Bronchial epithelial cell (primary cell): ENCODE data around the gene OR4F6. TPM values are rescaled to one million over a fixed set of nuclear protein-coding genes. Genes with fewer than 3 reads are reported as not detected.

ENCODE experiments used
- DNase-seq: peaks from one replicate; pipeline ENCODE4 v3.0.0-alpha.2; 2010; ENCODE audit warnings: low read depth
- FAIRE-seq: peaks from 2 replicates; lab custom pipeline; 2011; peaks lifted over from hg19 to GRCh38; lab: Jason Lieb, UNC
- H3K27me3 ChIP-seq: 2 replicates; pipeline ENCODE4 v1.5.1; 2011; ENCODE audit warnings: low read length; ENCODE audit not compliant: control insufficient read depth, insufficient read depth
- H3K36me3 ChIP-seq: 2 replicates; pipeline ENCODE4 v1.5.1; 2011; ENCODE audit warnings: low read length; ENCODE audit not compliant: control insufficient read depth, insufficient read depth
- H3K4me3 ChIP-seq: 2 replicates; pipeline ENCODE4 v1.5.1; 2011; ENCODE audit warnings: mild to moderate bottlenecking, low read depth, low read length, control low read depth
- total RNA-seq: library from RNA; depleted of rRNA; stranded (reverse); fragments of >200 nt; gene quantifications from 2 replicates; pipeline ENCODE4 v1.2.1, GENCODE V29; 2014
- TF ChIP-seq, protein P1 (sequence below): IDR thresholded peaks from 2 replicates; pipeline ENCODE4 v1.5.1; 2011; ENCODE audit warnings: mild to moderate bottlenecking, moderate library complexity, low read length, control low read depth, inconsistent platforms; ENCODE audit not compliant: insufficient read depth, severe bottlenecking

The OR4F6 gene
- total RNA-seq, 1 donor from 2014 or later = not detected

DNA sequence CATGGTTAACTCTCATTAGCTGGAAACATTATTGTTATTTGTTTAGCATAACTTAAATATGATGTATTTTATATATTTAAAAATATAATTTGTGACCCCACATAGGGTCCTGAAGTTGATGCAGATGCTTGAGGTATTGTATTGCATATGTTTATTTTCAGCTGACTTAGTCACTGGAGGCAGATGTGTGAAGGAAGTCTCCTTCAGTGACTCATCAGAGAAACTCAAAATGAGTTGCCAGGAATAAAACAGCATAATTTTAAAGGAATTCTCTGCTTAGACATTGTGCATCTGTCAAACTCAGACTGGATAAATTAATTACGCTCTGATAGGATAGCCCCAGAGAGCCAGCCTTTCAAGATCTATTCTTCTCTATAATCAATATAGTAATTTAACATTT lies 7.9 kb upstream of the OR4F6 start:
- DNase-seq (peak; percentile 72), FAIRE-seq (no peak)
- peaks cover 1% of the 10 kb centered on the region for H3K27me3 ChIP-seq

DNA sequence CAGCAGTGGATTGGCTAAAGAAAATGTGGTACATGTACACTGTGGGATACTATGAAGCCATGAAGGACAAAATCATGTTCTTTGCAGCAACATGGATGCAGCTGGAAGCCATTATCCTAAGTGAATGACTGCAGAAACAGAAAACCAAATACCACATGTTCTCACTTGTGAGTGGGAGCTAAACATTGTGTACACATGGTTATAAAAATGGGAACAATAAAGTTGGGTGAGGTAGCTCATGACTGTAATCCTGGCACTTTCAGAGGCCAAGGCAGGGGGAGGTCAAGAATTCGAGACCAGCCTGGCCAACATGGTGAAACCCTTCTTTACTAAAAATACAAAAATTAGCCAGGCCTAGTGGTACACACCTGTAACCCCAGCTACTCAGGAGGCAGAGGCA lies 3.6 kb upstream of the OR4F6 start:
- TF ChIP-seq, protein P1, sequence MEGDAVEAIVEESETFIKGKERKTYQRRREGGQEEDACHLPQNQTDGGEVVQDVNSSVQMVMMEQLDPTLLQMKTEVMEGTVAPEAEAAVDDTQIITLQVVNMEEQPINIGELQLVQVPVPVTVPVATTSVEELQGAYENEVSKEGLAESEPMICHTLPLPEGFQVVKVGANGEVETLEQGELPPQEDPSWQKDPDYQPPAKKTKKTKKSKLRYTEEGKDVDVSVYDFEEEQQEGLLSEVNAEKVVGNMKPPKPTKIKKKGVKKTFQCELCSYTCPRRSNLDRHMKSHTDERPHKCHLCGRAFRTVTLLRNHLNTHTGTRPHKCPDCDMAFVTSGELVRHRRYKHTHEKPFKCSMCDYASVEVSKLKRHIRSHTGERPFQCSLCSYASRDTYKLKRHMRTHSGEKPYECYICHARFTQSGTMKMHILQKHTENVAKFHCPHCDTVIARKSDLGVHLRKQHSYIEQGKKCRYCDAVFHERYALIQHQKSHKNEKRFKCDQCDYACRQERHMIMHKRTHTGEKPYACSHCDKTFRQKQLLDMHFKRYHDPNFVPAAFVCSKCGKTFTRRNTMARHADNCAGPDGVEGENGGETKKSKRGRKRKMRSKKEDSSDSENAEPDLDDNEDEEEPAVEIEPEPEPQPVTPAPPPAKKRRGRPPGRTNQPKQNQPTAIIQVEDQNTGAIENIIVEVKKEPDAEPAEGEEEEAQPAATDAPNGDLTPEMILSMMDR = no peak
- no peak overlapping the region for H3K4me3 ChIP-seq
- DNase-seq = no peak
- H3K27me3 ChIP-seq = peaks cover 1% of the 10 kb centered on the region
- no peaks in the 10 kb centered on the region for H3K36me3 ChIP-seq
- no peak for FAIRE-seq

More for the DNA sequence above, 7.9 kb upstream of the OR4F6 start:
- H3K4me3 ChIP-seq = no peak overlapping the region
- TF ChIP-seq, protein P1 = no peak
- H3K36me3 ChIP-seq = no peaks in the 10 kb centered on the region

GRCh38 chr15:101801048-101801447 lies 2.3 kb upstream of the OR4F6 start:
- FAIRE-seq (no peak), DNase-seq (no peak)
- no peaks in the 10 kb centered on the region for H3K36me3 ChIP-seq
- no peak overlapping the region for H3K4me3 ChIP-seq
- H3K27me3 ChIP-seq = peaks cover 1% of the 10 kb centered on the region
- TF ChIP-seq, protein P1 = no peak

DNA sequence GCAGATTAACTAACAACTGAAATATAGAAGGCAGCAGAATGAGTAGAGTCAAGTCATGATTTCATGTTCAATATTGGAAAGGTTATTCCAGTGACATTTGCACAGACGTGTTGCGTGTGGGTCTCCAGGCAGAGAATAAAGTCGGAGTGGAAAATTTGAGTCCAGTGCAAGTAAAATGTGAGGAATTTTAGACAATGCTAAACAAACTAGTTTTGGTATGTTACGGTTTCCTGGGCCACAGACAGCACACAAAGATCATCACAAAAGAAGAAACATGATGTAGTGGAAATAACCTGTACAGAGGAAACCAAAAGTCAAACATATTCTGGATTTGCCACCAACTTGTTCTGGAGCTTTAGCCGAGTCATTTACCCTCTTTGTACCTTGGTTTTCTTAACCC lies 367 bp downstream of the OR4F6 start:
- no peak overlapping the region for H3K4me3 ChIP-seq
- DNase-seq (no peak), FAIRE-seq (no peak)
- no peaks in the 10 kb centered on the region for H3K27me3 ChIP-seq
- TF ChIP-seq, protein P1 = no peak
- H3K36me3 ChIP-seq = no peaks in the 10 kb centered on the region

GRCh38 chr15:101804375-101804774 lies 1.1 kb downstream of the OR4F6 start:
- no peak for FAIRE-seq
- H3K4me3 ChIP-seq = no peak overlapping the region

More at GRCh38 chr15:101804375-101804774, 1.1 kb downstream of the OR4F6 start:
- Histone ChIP-seq H3K27me3 (no peaks in the 10 kb centered on the region), H3K36me3 (no peaks in the 10 kb centered on the region)
- DNase-seq = no peak
- TF ChIP-seq, protein P1 = no peak
